HEK293 (cell line): ENCODE measurements around the gene PCDHA2.

Source experiments
- CTCF ChIA-PET: fragments of 350-600 bp; formaldehyde crosslinking; extraction: SDS; loops from one replicate; lab custom pipeline; 2021; ENCODE audit warnings: antibody characterized with exemption; lab: Yijun Ruan, JAX
- POLR2A ChIA-PET: fragments of 300-600 bp; formaldehyde crosslinking; extraction: SDS; loops from one replicate; lab custom pipeline; 2020; ENCODE audit warnings: antibody characterized with exemption, inconsistent platforms; lab: Yijun Ruan, JAX
- H3K27ac ChIP-seq: fragments of 200-500 bp; sonication (Bioruptor generic); 2 replicates; pipeline ENCODE4 v1.5.1; 2014; ENCODE audit warnings: low read depth, low read length, control low read depth, inconsistent platforms; ENCODE audit errors: extremely low read depth
- H3K36me3 ChIP-seq, 2 experiments: fragments of 200-500 bp in 1 of 2; sonication (Bioruptor generic) in 1 of 2; 1 replicate in 1 of 2; 2 replicates in 1 of 2; pipeline ENCODE4 v1.5.1; 2014 to 2017; ENCODE audit warnings: inconsistent platforms in 2 of 2, low read length in 2 of 2; ENCODE audit not compliant: control insufficient read depth in 2 of 2, insufficient read depth in 1 of 2
- H3K4me1 ChIP-seq: fragments of 200-500 bp; sonication (Bioruptor generic); 2 replicates; pipeline ENCODE4 v1.5.1; 2014; ENCODE audit warnings: mild to moderate bottlenecking, low read length, inconsistent platforms; ENCODE audit not compliant: control insufficient read depth, insufficient read depth
- H3K4me3 ChIP-seq: 2 replicates; pipeline ENCODE4 v1.5.1; 2011; ENCODE audit warnings: low read depth, mild to moderate bottlenecking, control low read depth, low read length, moderate library complexity
- H3K9me3 ChIP-seq: fragments of 200-500 bp; sonication (Bioruptor generic); 2 replicates; pipeline ENCODE4 v1.5.1; 2014; ENCODE audit warnings: low read depth, low read length, inconsistent platforms; ENCODE audit not compliant: control insufficient read depth, insufficient read depth
- BCL11B ChIP-seq: fragments of 450-650 bp; formaldehyde crosslinking; IDR thresholded peaks from 2 replicates; pipeline ENCODE4 v1.5.1; 2016; ENCODE audit warnings: low read depth, missing biosample characterization, missing genetic modification characterization
- GLIS2 ChIP-seq: fragments of 450-650 bp; formaldehyde crosslinking; IDR thresholded peaks from 2 replicates; pipeline ENCODE4 v1.5.1; 2016; ENCODE audit warnings: missing biosample characterization, missing genetic modification characterization
- HOXC10 ChIP-seq: sonication (generic); formaldehyde crosslinking; IDR thresholded peaks from 2 replicates; pipeline ENCODE4 v1.8.1; 2023; ENCODE audit warnings: mild to moderate bottlenecking, missing genetic modification reagents
- KLF8 ChIP-seq: fragments of 450-650 bp; formaldehyde crosslinking; IDR thresholded peaks from 2 replicates; pipeline ENCODE4 v1.5.1; 2016; ENCODE audit warnings: missing biosample characterization, missing genetic modification characterization
- MYNN ChIP-seq: fragments of 450-650 bp; formaldehyde crosslinking; IDR thresholded peaks from 2 replicates; pipeline ENCODE4 v1.5.1; 2016; ENCODE audit warnings: missing biosample characterization, missing genetic modification characterization, borderline replicate concordance
- OVOL3 ChIP-seq: fragments of 450-650 bp; formaldehyde crosslinking; IDR thresholded peaks from 2 replicates; pipeline ENCODE4 v1.5.1; 2016; ENCODE audit warnings: missing biosample characterization, missing genetic modification characterization
- PBX3 ChIP-seq: sonication (generic); formaldehyde crosslinking; IDR thresholded peaks from 2 replicates; pipeline ENCODE4 v1.8.1; 2022; ENCODE audit warnings: mild to moderate bottlenecking, moderate library complexity, missing genetic modification reagents
- SALL2 ChIP-seq: fragments of 450-650 bp; formaldehyde crosslinking; IDR thresholded peaks from 2 replicates; pipeline ENCODE4 v1.5.0; 2017; ENCODE audit warnings: missing biosample characterization, mild to moderate bottlenecking, missing genetic modification characterization, borderline replicate concordance
- TCF7L2 ChIP-seq: IDR thresholded peaks from 2 replicates; pipeline ENCODE4 v1.6.1; 2011; ENCODE audit warnings: low read depth, mild to moderate bottlenecking, inconsistent platforms, low read length, moderate library complexity, borderline replicate concordance
- YY1 ChIP-seq: fragments of 450-650 bp; formaldehyde crosslinking; IDR thresholded peaks from 2 replicates; pipeline ENCODE4 v1.5.1; 2018; ENCODE audit warnings: missing biosample characterization, missing genetic modification characterization
- ZNF10 ChIP-seq: fragments of 450-650 bp; formaldehyde crosslinking; IDR thresholded peaks from 2 replicates; pipeline ENCODE4 v1.5.1; 2017; ENCODE audit warnings: missing biosample characterization, missing genetic modification characterization
- ZNF133 ChIP-seq: fragments of 450-650 bp; formaldehyde crosslinking; IDR thresholded peaks from 2 replicates; pipeline ENCODE4 v1.5.1; 2016; ENCODE audit warnings: missing biosample characterization, missing genetic modification characterization
- ZNF221 ChIP-seq: fragments of 450-650 bp; formaldehyde crosslinking; IDR thresholded peaks from 2 replicates; pipeline ENCODE4 v1.5.1; 2017; ENCODE audit warnings: missing biosample characterization, missing genetic modification characterization, borderline replicate concordance
- ZNF26 ChIP-seq: fragments of 450-650 bp; formaldehyde crosslinking; IDR thresholded peaks from 2 replicates; pipeline ENCODE4 v1.5.1; 2016; ENCODE audit warnings: missing biosample characterization, missing genetic modification characterization
- ZNF324 ChIP-seq: fragments of 450-650 bp; formaldehyde crosslinking; IDR thresholded peaks from 2 replicates; pipeline ENCODE4 v1.5.1; 2016; ENCODE audit warnings: missing biosample characterization, missing genetic modification characterization
- ZNF335 ChIP-seq: fragments of 450-650 bp; formaldehyde crosslinking; conservative IDR thresholded peaks from 2 replicates; pipeline ENCODE4 v1.5.1; 2016; ENCODE audit warnings: missing biosample characterization, missing genetic modification characterization
- ZNF350 ChIP-seq: fragments of 450-650 bp; formaldehyde crosslinking; IDR thresholded peaks from 2 replicates; pipeline ENCODE4 v1.5.0; 2017; ENCODE audit warnings: missing biosample characterization, mild to moderate bottlenecking, missing genetic modification characterization
- ZNF362 ChIP-seq: fragments of 450-650 bp; formaldehyde crosslinking; IDR thresholded peaks from 2 replicates; pipeline ENCODE4 v1.5.1; 2016; ENCODE audit warnings: missing biosample characterization, missing genetic modification characterization
- ZNF37A ChIP-seq: fragments of 450-650 bp; IDR thresholded peaks from 2 replicates; pipeline ENCODE4 v1.5.1; 2018; ENCODE audit warnings: missing biosample characterization, missing genetic modification characterization
- ZNF398 ChIP-seq: fragments of 450-650 bp; formaldehyde crosslinking; IDR thresholded peaks from 2 replicates; pipeline ENCODE4 v1.5.1; 2017; ENCODE audit warnings: missing biosample characterization, missing genetic modification characterization
- ZNF423 ChIP-seq: fragments of 450-650 bp; formaldehyde crosslinking; IDR thresholded peaks from 2 replicates; pipeline ENCODE4 v1.5.1; 2016; ENCODE audit warnings: missing biosample characterization, missing genetic modification characterization
- ZNF555 ChIP-seq: fragments of 450-650 bp; formaldehyde crosslinking; conservative IDR thresholded peaks from 2 replicates; pipeline ENCODE4 v1.5.1; 2017; ENCODE audit warnings: missing biosample characterization, mild to moderate bottlenecking, missing genetic modification characterization, inconsistent platforms
- ZNF639 ChIP-seq: fragments of 450-650 bp; formaldehyde crosslinking; IDR thresholded peaks from 2 replicates; pipeline ENCODE4 v1.5.1; 2016; ENCODE audit warnings: missing biosample characterization, missing genetic modification characterization
- ZNF645 ChIP-seq: fragments of 450-650 bp; formaldehyde crosslinking; IDR thresholded peaks from 2 replicates; pipeline ENCODE4; 2016; ENCODE audit warnings: missing biosample characterization, missing genetic modification characterization
- ZNF768 ChIP-seq: fragments of 450-650 bp; formaldehyde crosslinking; IDR thresholded peaks from 2 replicates; pipeline ENCODE4 v1.5.1; 2018; ENCODE audit warnings: missing biosample characterization, mild to moderate bottlenecking, missing genetic modification characterization
- ZNF791 ChIP-seq: fragments of 450-650 bp; formaldehyde crosslinking; IDR thresholded peaks from 2 replicates; pipeline ENCODE4 v1.5.1; 2016; ENCODE audit warnings: missing biosample characterization, missing genetic modification characterization
- ZSCAN4 ChIP-seq: fragments of 450-650 bp; formaldehyde crosslinking; IDR thresholded peaks from 2 replicates; pipeline ENCODE4 v1.5.1; 2017; ENCODE audit warnings: missing biosample characterization, missing genetic modification characterization

PCDHA2 gene

GRCh38 chr5:140827704-140828361 lies 33.2 kb downstream of the PCDHA2 start, which contains the start of gene PCDHA6:
PCDHA6 (plus strand) TSS chr5:140827960; CDS start chr5:140828092, 132 bp downstream.
- ChIA-PET CTCF (interaction anchor here (0.7 kb wide), 1 partner anchor 22 kb away, joined by 4 read pairs; no protein-coding TSS in a partner anchor), POLR2A (no interaction called here)

GRCh38 chr5:140828362-140828737 lies 33.7 kb downstream of the PCDHA2 start:
- ChIA-PET CTCF (no interaction called here), POLR2A (no interaction called here)
- no peak overlapping the region for H3K4me3 ChIP-seq
- H3K27ac ChIP-seq, result no peak overlapping the region
- H3K36me3 ChIP-seq, result no peaks in the 10 kb centered on the region
- no peaks in the 10 kb centered on the region for H3K4me1 ChIP-seq
- no peaks in the 10 kb centered on the region for H3K9me3 ChIP-seq
- no peak for TF ChIP-seq ZNF639 (tag by site-specific recombination)
- no peak for TF ChIP-seq OVOL3 (tag by site-specific recombination)
- TF ChIP-seq ZNF398 (tag by site-specific recombination), result no peak
- no peak for TF ChIP-seq ZNF791
- no peak for TF ChIP-seq ZNF133 (tag by site-specific recombination)
- no peak for TF ChIP-seq ZNF555 (tag by site-specific recombination)
- TF ChIP-seq ZNF221 (tag by site-specific recombination), result no peak
- no peak for TF ChIP-seq ZNF768 (tag by site-specific recombination)

More at GRCh38 chr5:140827704-140828361, 33.2 kb downstream of the PCDHA2 start, which contains the start of gene PCDHA6:
- H3K4me3 ChIP-seq, result no peak within 1 kb of the TSS
- no peak for TF ChIP-seq ZNF324
- no peak for TF ChIP-seq ZNF645 (tag by site-specific recombination)
- TF ChIP-seq MYNN (tag by site-specific recombination), result no peak
- no peak for TF ChIP-seq YY1 (tag by site-specific recombination)
- no peak for TF ChIP-seq BCL11B (tag by site-specific recombination)
- TF ChIP-seq ZSCAN4 (tag by site-specific recombination), result no peak
- no peak for TF ChIP-seq ZNF335 (tag by site-specific recombination)
- TF ChIP-seq TCF7L2, result no peak
- no peak for TF ChIP-seq ZNF362
- no peak for TF ChIP-seq SALL2 (tag by site-specific recombination)
- TF ChIP-seq ZNF37A (tag by site-specific recombination), result no peak
- no peak for TF ChIP-seq ZNF350
- no peak for TF ChIP-seq ZNF10 (tag by site-specific recombination)
- no peak for TF ChIP-seq HOXC10 (CRISPR knock-in tag)
- no peak for TF ChIP-seq ZNF423 (tag by site-specific recombination)
- TF ChIP-seq KLF8 (tag by site-specific recombination), result no peak
- TF ChIP-seq PBX3 (CRISPR knock-in tag), result no peak
- TF ChIP-seq ZNF26 (tag by site-specific recombination), result no peak
- no peak for TF ChIP-seq GLIS2 (tag by site-specific recombination)
- no peaks in the 10 kb centered on the region for H3K4me1 ChIP-seq
- H3K36me3 ChIP-seq, result no peaks in the 10 kb centered on the region
- no peaks in the 10 kb centered on the region for H3K9me3 ChIP-seq
- H3K27ac ChIP-seq, result no peak within 1 kb of the TSS
